Neural cell (in vitro differentiated cells): Measurements from ENCODE around the gene SGK2. TPM values are rescaled to one million over a fixed set of nuclear protein-coding genes. Genes with fewer than 3 reads are reported as not detected.

Source experiments
- H2AFZ ChIP-seq: fragments of 200-600, 300-800 bp; sonication (generic), shearing (Covaris generic); 2 replicates; pipeline ENCODE4 v1.6.0; 2014; ENCODE audit warnings: low read depth, mild to moderate bottlenecking, antibody characterized with exemption, low read length, moderate library complexity
- H3F3A ChIP-seq: fragments of 200-600 bp; shearing (Covaris generic); 2 replicates; pipeline ENCODE4 v1.6.1; 2016; ENCODE audit warnings: mild to moderate bottlenecking, moderate library complexity, mixed read lengths, antibody characterized with exemption, low read length; ENCODE audit not compliant: insufficient read depth, poor library complexity, severe bottlenecking
- H3K27ac ChIP-seq: fragments of 200-600, 300-800 bp; sonication (generic), shearing (Covaris generic); 2 replicates; pipeline ENCODE4 v1.5.1; 2014; ENCODE audit warnings: mild to moderate bottlenecking, low read length, moderate library complexity
- H3K27me3 ChIP-seq: fragments of 300-800, 200-600 bp; sonication (generic), shearing (Covaris generic); 2 replicates; pipeline ENCODE4 v1.6.0; 2014; ENCODE audit warnings: mild to moderate bottlenecking, low read depth, low read length, moderate library complexity; ENCODE audit not compliant: insufficient read depth
- H3K36me3 ChIP-seq: fragments of 300-800, 200-600 bp; sonication (generic), shearing (Covaris generic); 2 replicates; pipeline ENCODE4 v1.5.1; 2014; ENCODE audit warnings: mild to moderate bottlenecking, antibody characterized with exemption, low read length, moderate library complexity; ENCODE audit not compliant: insufficient read depth
- H3K4me2 ChIP-seq: fragments of 300-800, 200-600 bp; sonication (generic), shearing (Covaris generic); 2 replicates; pipeline ENCODE4 v1.6.0; 2014; ENCODE audit warnings: mild to moderate bottlenecking, low read length
- H3K4me3 ChIP-seq: fragments of 300-800, 200-600 bp; sonication (generic), shearing (Covaris generic); 2 replicates; pipeline ENCODE4 v1.5.1; 2014; ENCODE audit warnings: mild to moderate bottlenecking, low read length, moderate library complexity
- H3K79me2 ChIP-seq: fragments of 200-600 bp; shearing (Covaris generic); replicated peaks from 2 replicates; pipeline ENCODE4 v1.6.0; 2014; ENCODE audit warnings: mild to moderate bottlenecking, low read length, moderate library complexity; ENCODE audit not compliant: insufficient read depth
- H3K9ac ChIP-seq: fragments of 300-800, 200-600 bp; sonication (generic), shearing (Covaris generic); 2 replicates; pipeline ENCODE4 v1.6.1; 2016; ENCODE audit warnings: mild to moderate bottlenecking, low read length, mixed read lengths
- H3K9me2 ChIP-seq: fragments of 200-600 bp; shearing (Covaris generic); 2 replicates; pipeline ENCODE4 v1.6.1; 2016; ENCODE audit warnings: mild to moderate bottlenecking, low read length, mixed read lengths; ENCODE audit not compliant: insufficient read depth
- H3K9me3 ChIP-seq: fragments of 200-600, 300-800 bp; sonication (generic), shearing (Covaris generic); 2 replicates; pipeline ENCODE4 v1.6.1; 2016; ENCODE audit warnings: mild to moderate bottlenecking, mixed run types, low read length, moderate library complexity, mixed read lengths
- H4K20me1 ChIP-seq: fragments of 200-600 bp; shearing (Covaris generic); 2 replicates; pipeline ENCODE4 v1.6.1; 2016; ENCODE audit warnings: mild to moderate bottlenecking, mixed run types; ENCODE audit not compliant: insufficient read depth
- EP300 ChIP-seq: fragments of 450-650 bp; conservative IDR thresholded peaks from 2 replicates; pipeline ENCODE4 v1.6.1; 2014; ENCODE audit warnings: antibody characterized with exemption, mild to moderate bottlenecking, moderate library complexity; ENCODE audit not compliant: poor library complexity, severe bottlenecking
- EZH2 ChIP-seq: fragments of 200-600, 300-800 bp; shearing (Covaris generic), sonication (generic); IDR thresholded peaks from 2 replicates; pipeline ENCODE4 v1.6.1; 2014; ENCODE audit warnings: antibody characterized with exemption, low read length, borderline replicate concordance, mild to moderate bottlenecking; ENCODE audit not compliant: insufficient read depth, poor library complexity, severe bottlenecking
- MXI1 ChIP-seq: fragments of 450-650 bp; conservative IDR thresholded peaks from 2 replicates; pipeline ENCODE4 v1.6.1; 2014; ENCODE audit warnings: antibody characterized with exemption, mild to moderate bottlenecking; ENCODE audit not compliant: poor library complexity, severe bottlenecking
- POLR2AphosphoS5 ChIP-seq: IDR thresholded peaks from 2 replicates; pipeline ENCODE4 v1.6.1; 2012
- RAD21 ChIP-seq: fragments of 450-650 bp; conservative IDR thresholded peaks from 2 replicates; pipeline ENCODE4 v1.6.1; 2014; ENCODE audit warnings: antibody characterized with exemption, mild to moderate bottlenecking, moderate library complexity
- SMC3 ChIP-seq: fragments of 450-650 bp; conservative IDR thresholded peaks from 2 replicates; pipeline ENCODE4 v1.6.1; 2014; ENCODE audit warnings: antibody characterized with exemption, mild to moderate bottlenecking, moderate library complexity; ENCODE audit not compliant: poor library complexity
- TAF1 ChIP-seq: IDR thresholded peaks from 2 replicates; pipeline ENCODE4 v1.6.1; 2012; ENCODE audit warnings: low read depth
- polyA plus RNA-seq: library from polyadenylated mRNA; depleted of rRNA; stranded (reverse); fragments of >200 nt; gene quantifications from 2 replicates; pipeline ENCODE4 v1.2.3, GENCODE V29; 2014
- TF ChIP-seq, protein P1 (sequence below): IDR thresholded peaks from 2 replicates; pipeline ENCODE4 v1.6.1; 2012; ENCODE audit warnings: borderline replicate concordance
- TF ChIP-seq, protein P2 (sequence below): fragments of 450-650 bp; IDR thresholded peaks from 2 replicates; pipeline ENCODE4 v1.5.1; 2014; ENCODE audit warnings: antibody characterized with exemption, mild to moderate bottlenecking, moderate library complexity; ENCODE audit not compliant: poor library complexity, severe bottlenecking

The SGK2 gene
- polyA plus RNA-seq, 1 donor from 2014 or later: 0.81 TPM

GRCh38 chr20:43539975-43540672 lies 18.7 kb upstream of the SGK2 start:
- Histone ChIP-seq H3K9me3 (no peaks in the 10 kb centered on the region), H3K9ac (no peak overlapping the region), H3K9me2 (no peaks in the 10 kb centered on the region), H4K20me1 (no peaks in the 10 kb centered on the region), H3K27ac (no peak overlapping the region), H2AFZ (no peak overlapping the region), H3K79me2 (no peaks in the 10 kb centered on the region), H3K36me3 (no peaks in the 10 kb centered on the region), H3K4me3 (no peak overlapping the region), H3K27me3 (no peaks in the 10 kb centered on the region), H3K4me2 (no peak overlapping the region), H3F3A (no peaks in the 10 kb centered on the region)
- TF ChIP-seq, protein P1, sequence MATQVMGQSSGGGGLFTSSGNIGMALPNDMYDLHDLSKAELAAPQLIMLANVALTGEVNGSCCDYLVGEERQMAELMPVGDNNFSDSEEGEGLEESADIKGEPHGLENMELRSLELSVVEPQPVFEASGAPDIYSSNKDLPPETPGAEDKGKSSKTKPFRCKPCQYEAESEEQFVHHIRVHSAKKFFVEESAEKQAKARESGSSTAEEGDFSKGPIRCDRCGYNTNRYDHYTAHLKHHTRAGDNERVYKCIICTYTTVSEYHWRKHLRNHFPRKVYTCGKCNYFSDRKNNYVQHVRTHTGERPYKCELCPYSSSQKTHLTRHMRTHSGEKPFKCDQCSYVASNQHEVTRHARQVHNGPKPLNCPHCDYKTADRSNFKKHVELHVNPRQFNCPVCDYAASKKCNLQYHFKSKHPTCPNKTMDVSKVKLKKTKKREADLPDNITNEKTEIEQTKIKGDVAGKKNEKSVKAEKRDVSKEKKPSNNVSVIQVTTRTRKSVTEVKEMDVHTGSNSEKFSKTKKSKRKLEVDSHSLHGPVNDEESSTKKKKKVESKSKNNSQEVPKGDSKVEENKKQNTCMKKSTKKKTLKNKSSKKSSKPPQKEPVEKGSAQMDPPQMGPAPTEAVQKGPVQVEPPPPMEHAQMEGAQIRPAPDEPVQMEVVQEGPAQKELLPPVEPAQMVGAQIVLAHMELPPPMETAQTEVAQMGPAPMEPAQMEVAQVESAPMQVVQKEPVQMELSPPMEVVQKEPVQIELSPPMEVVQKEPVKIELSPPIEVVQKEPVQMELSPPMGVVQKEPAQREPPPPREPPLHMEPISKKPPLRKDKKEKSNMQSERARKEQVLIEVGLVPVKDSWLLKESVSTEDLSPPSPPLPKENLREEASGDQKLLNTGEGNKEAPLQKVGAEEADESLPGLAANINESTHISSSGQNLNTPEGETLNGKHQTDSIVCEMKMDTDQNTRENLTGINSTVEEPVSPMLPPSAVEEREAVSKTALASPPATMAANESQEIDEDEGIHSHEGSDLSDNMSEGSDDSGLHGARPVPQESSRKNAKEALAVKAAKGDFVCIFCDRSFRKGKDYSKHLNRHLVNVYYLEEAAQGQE: no peak
- TF ChIP-seq, protein P2, sequence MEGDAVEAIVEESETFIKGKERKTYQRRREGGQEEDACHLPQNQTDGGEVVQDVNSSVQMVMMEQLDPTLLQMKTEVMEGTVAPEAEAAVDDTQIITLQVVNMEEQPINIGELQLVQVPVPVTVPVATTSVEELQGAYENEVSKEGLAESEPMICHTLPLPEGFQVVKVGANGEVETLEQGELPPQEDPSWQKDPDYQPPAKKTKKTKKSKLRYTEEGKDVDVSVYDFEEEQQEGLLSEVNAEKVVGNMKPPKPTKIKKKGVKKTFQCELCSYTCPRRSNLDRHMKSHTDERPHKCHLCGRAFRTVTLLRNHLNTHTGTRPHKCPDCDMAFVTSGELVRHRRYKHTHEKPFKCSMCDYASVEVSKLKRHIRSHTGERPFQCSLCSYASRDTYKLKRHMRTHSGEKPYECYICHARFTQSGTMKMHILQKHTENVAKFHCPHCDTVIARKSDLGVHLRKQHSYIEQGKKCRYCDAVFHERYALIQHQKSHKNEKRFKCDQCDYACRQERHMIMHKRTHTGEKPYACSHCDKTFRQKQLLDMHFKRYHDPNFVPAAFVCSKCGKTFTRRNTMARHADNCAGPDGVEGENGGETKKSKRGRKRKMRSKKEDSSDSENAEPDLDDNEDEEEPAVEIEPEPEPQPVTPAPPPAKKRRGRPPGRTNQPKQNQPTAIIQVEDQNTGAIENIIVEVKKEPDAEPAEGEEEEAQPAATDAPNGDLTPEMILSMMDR: no peak
- TF ChIP-seq SMC3: no peak
- TF ChIP-seq POLR2AphosphoS5: no peak
- TF ChIP-seq RAD21: no peak
- no peak for TF ChIP-seq TAF1
- no peak for TF ChIP-seq EP300
- no peak for TF ChIP-seq EZH2
- TF ChIP-seq MXI1: no peak

GRCh38 chr20:43540673-43541060 lies 18.2 kb upstream of the SGK2 start:
- Histone ChIP-seq H3K4me2 (no peak overlapping the region), H3K79me2 (no peaks in the 10 kb centered on the region), H3K27me3 (no peaks in the 10 kb centered on the region), H3K9ac (no peak overlapping the region), H3F3A (no peaks in the 10 kb centered on the region), H2AFZ (no peak overlapping the region), H3K36me3 (no peaks in the 10 kb centered on the region), H3K9me2 (no peaks in the 10 kb centered on the region), H3K4me3 (no peak overlapping the region), H3K9me3 (no peaks in the 10 kb centered on the region), H4K20me1 (no peaks in the 10 kb centered on the region), H3K27ac (no peak overlapping the region)
- no peak for TF ChIP-seq EP300
